WTC11 (cell line): ENCODE results near the gene OMA1.

Experiments
- ATF1 ChIP-seq: sonication (generic); formaldehyde crosslinking; IDR thresholded peaks from 2 replicates; pipeline ENCODE4 v1.8.1; 2023; ENCODE audit warnings: mild to moderate bottlenecking, moderate library complexity, missing genetic modification reagents
- ATF2 ChIP-seq: sonication (generic); formaldehyde crosslinking; IDR thresholded peaks from 2 replicates; pipeline ENCODE4 v1.8.1; 2022; ENCODE audit warnings: low read depth, missing genetic modification reagents, borderline replicate concordance
- CREB1 ChIP-seq: sonication (generic); formaldehyde crosslinking; IDR thresholded peaks from 2 replicates; pipeline ENCODE4 v1.8.0; 2023; ENCODE audit warnings: mild to moderate bottlenecking, missing genetic modification reagents
- CREM ChIP-seq: sonication (generic); formaldehyde crosslinking; IDR thresholded peaks from 2 replicates; pipeline ENCODE4 v1.8.1; 2022; ENCODE audit warnings: mild to moderate bottlenecking, missing genetic modification reagents, moderate library complexity
- CTCF ChIP-seq: fragments of 200-600 bp; IDR thresholded peaks from 2 replicates; pipeline ENCODE4 v1.8.0; 2022; ENCODE audit warnings: antibody characterized with exemption
- FOXJ3 ChIP-seq: sonication (generic); formaldehyde crosslinking; IDR thresholded peaks from 2 replicates; pipeline ENCODE4 v1.9.0; 2021; ENCODE audit warnings: missing genetic modification reagents, mild to moderate bottlenecking, borderline replicate concordance
- MAX ChIP-seq: sonication (generic); formaldehyde crosslinking; IDR thresholded peaks from 2 replicates; pipeline ENCODE4 v1.8.0; 2022; ENCODE audit warnings: mild to moderate bottlenecking, missing genetic modification reagents
- MXD4 ChIP-seq: fragments of 250-450 bp; sonication (Bioruptor Pico); IDR thresholded peaks from 2 replicates; pipeline ENCODE4 v1.8.0; 2021; ENCODE audit warnings: mild to moderate bottlenecking, moderate library complexity, borderline replicate concordance
- MYBL2 ChIP-seq: sonication (generic); formaldehyde crosslinking; IDR thresholded peaks from 2 replicates; pipeline ENCODE4 v1.8.1; 2023; ENCODE audit warnings: mild to moderate bottlenecking, moderate library complexity, missing genetic modification reagents
- NR1H2 ChIP-seq: sonication (generic); formaldehyde crosslinking; IDR thresholded peaks from 2 replicates; pipeline ENCODE4 v1.9.0; 2021; ENCODE audit warnings: mild to moderate bottlenecking, moderate library complexity, missing genetic modification reagents
- NR3C1 ChIP-seq: sonication (generic); formaldehyde crosslinking; conservative IDR thresholded peaks from 2 replicates; pipeline ENCODE4 v1.8.1; 2023; ENCODE audit warnings: low read depth, mild to moderate bottlenecking, missing genetic modification reagents
- PREB ChIP-seq: sonication (generic); formaldehyde crosslinking; IDR thresholded peaks from 2 replicates; pipeline ENCODE4 v1.8.1; 2022; ENCODE audit warnings: mild to moderate bottlenecking, missing genetic modification reagents, moderate library complexity, borderline replicate concordance
- SP1 ChIP-seq: sonication (generic); formaldehyde crosslinking; conservative IDR thresholded peaks from 2 replicates; pipeline ENCODE4 v1.8.1; 2022; ENCODE audit warnings: missing genetic modification reagents
- TP53 ChIP-seq: sonication (generic); formaldehyde crosslinking; IDR thresholded peaks from 2 replicates; pipeline ENCODE4 v1.8.1; 2023; ENCODE audit warnings: mild to moderate bottlenecking, missing genetic modification reagents

GRCh38 chr1:58585166-58585565, 38.6 kb upstream of the OMA1 start:
- TF ChIP-seq MXD4 (CRISPR knock-in tag) (no peak), CTCF (no peak), MYBL2 (CRISPR knock-in tag) (no peak), MAX (no peak), NR3C1 (CRISPR knock-in tag) (no peak), NR1H2 (CRISPR knock-in tag) (no peak), ATF2 (no peak), CREB1 (no peak), ATF1 (CRISPR knock-in tag) (no peak), FOXJ3 (CRISPR knock-in tag) (no peak), SP1 (CRISPR knock-in tag) (no peak), PREB (CRISPR knock-in tag) (no peak), TP53 (no peak), CREM (CRISPR knock-in tag) (no peak)
